RWPE1 (cell line): ENCODE measurements around the gene DGKQ.

Source experiments
- CTCF ChIA-PET: fragments of 350-600 bp; sonication (Branson Sonifier 250); formaldehyde crosslinking; extraction: SDS; loops from one replicate; lab custom pipeline; 2021; lab: Yijun Ruan, JAX
- POLR2A ChIA-PET: fragments of 400-600 bp; formaldehyde crosslinking; extraction: SDS; loops from one replicate; lab custom pipeline; 2020; ENCODE audit warnings: antibody characterized with exemption; ENCODE audit not compliant: low non-redundant PET; lab: Yijun Ruan, JAX
- DNase-seq: peaks from one replicate; pipeline ENCODE4 v3.0.0; 2012; ENCODE audit warnings: low spot score
- H3K27ac ChIP-seq: fragments of 450-650 bp; 2 replicates; pipeline ENCODE4 v1.5.1; 2017
- CTCF ChIP-seq: fragments of 450-650 bp; conservative IDR thresholded peaks from 2 replicates; pipeline ENCODE4 v1.5.1; 2017; ENCODE audit warnings: low read depth, mild to moderate bottlenecking

The DGKQ gene

GRCh38 chr4:960636-961350 is 12.6 kb downstream of the DGKQ start:
- H3K27ac ChIP-seq: no peak overlapping the region; the same call in 1 of the 2 replicates
- DNase-seq: no peak
- POLR2A ChIA-PET: no interaction called here
- CTCF ChIA-PET: interaction anchor here (0.6 kb wide), 1 partner anchor 19 kb away, joined by 8 read pairs; no protein-coding TSS in a partner anchor
- no peak for TF ChIP-seq CTCF

- ChIA-PET POLR2A (no interaction called here), CTCF (no interaction called here)
- H3K27ac ChIP-seq: peak overlapping the region; percentile 21; the same call in 1 of the 2 replicates
- DNase-seq: no peak
- no peak for TF ChIP-seq CTCF
These were observed 13.2 kb downstream of the DGKQ start for GRCh38 chr4:960140-960635.

GRCh38 chr4:959338-960139 is 13.8 kb downstream of the DGKQ start:
- ChIA-PET POLR2A (no interaction called here), CTCF (no interaction called here)
- TF ChIP-seq CTCF: no peak
- peak overlapping the region; percentile 21; the same call in 1 of the 2 replicates for H3K27ac ChIP-seq
- DNase-seq: no peak

GRCh38 chr4:958696-959337 is 14.6 kb downstream of the DGKQ start:
- no peak for TF ChIP-seq CTCF
- DNase-seq: no peak
- CTCF ChIA-PET: no interaction called here
- no peak overlapping the region for H3K27ac ChIP-seq
- POLR2A ChIA-PET: no interaction called here

GRCh38 chr4:958314-958665 is 15.1 kb downstream of the DGKQ start:
- ChIA-PET POLR2A (no interaction called here), CTCF (no interaction called here)
- no peak overlapping the region for H3K27ac ChIP-seq
- no peak for TF ChIP-seq CTCF
- DNase-seq: no peak

GRCh38 chr4:957581-958313 is 15.6 kb downstream of the DGKQ start:
- ChIA-PET CTCF (no interaction called here), POLR2A (no interaction called here)
- DNase-seq: no peak
- no peak overlapping the region for H3K27ac ChIP-seq
- TF ChIP-seq CTCF: no peak
